HG03108 (cell line): ENCODE results near the gene PTAR1.

Source experiments
- ATAC-seq: cut with Tn5 transposase; IDR thresholded peaks from one replicate; pipeline ENCODE4 v1.9.1; 2021; ENCODE audit warnings: moderate library complexity; ENCODE audit not compliant: unreplicated experiment

The PTAR1 gene

GRCh38 chr9:69674716-69675438 lies 84.9 kb downstream of the PTAR1 start:
- ATAC-seq: no peak

GRCh38 chr9:69674112-69674685 lies 85.6 kb downstream of the PTAR1 start:
- no peak for ATAC-seq

DNA sequence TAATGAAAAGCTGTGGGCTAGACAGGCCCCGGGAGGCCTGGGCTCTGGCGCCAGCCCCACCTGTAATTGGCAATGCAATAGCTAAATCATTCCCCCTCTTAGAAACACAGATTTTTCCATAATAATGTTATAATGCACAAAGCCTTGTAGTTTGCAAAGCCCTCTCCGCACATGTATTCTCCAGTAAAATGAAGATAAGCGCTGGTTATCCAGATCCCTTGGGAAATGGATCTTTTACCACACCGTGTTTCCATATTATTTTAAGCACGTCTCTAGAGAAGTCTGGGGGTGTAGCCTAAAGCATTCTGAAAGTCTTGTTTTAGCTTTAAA lies 86.5 kb downstream of the PTAR1 start:
- no peak for ATAC-seq

GRCh38 chr9:69672596-69673310 lies 87.1 kb downstream of the PTAR1 start:
- peak; percentile 92 for ATAC-seq

DNA sequence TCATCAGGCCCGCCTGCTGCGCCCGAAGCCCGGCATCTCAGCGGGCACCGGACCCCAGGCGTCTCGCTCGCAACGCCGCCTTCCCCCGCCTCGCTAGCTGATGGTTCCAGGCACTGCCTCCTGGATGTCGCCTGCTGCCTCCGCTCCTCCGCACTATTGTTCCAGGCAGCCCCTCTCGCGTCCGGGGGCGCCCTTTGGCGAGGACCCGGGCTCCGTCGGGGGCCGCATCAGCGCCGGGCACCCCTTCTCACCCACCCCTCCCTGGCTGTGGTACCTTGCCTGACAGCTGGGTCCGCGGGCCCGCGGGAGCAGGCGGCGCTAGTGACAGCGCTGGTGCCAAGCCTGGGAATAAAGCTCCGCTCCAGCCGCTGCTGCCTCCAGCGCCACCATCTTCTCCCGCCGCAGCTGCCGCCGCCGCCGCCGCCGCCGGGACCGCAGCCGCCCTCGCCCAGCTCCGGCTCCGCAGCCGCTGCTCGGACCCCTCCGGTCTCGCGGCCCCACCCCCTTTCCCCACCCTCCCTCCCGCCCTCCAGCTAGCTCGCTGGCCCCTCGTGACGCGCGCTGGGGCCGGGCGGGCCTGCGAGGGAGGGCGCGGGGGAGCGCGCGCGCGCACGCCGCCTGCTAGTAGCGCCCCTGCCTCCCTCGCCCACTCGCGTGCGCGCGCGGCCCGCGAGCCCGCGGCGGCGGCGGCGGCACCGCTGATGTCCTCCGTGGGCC lies 87.8 kb downstream of the PTAR1 start, which contains the start of gene APBA1:
APBA1 (minus strand) TSS at position 493 of the 717 bp plus-strand sequence.
- ATAC-seq: peak; percentile 35

DNA sequence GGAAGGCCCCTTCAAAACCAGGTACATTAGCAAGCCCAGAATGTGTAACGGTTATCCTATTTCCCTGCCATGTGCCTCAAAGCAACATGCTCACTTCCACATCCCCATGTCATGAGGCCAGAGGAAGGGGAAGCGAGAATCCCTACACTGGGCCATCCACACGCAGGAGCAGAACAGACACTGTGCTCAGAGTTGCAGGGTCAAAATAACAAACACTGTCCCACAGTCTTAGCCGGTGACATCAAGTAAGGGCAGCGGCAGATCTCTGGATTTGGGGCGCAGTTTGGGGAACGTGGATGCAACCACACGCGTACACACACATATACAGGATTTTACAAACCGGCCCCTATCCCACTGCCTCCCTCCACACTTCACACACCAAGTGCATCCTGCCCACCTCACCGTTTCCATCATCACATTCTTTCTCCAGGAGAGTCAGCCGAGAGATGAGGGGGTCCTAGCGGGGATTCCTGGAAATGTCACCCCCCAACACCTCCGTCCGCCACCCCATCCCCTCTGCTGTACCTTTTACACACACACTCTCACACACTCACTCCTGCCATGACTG lies 88.4 kb downstream of the PTAR1 start:
- ATAC-seq: no peak

GRCh38 chr9:69667306-69667705 lies 92.5 kb downstream of the PTAR1 start:
- ATAC-seq: no peak

DNA sequence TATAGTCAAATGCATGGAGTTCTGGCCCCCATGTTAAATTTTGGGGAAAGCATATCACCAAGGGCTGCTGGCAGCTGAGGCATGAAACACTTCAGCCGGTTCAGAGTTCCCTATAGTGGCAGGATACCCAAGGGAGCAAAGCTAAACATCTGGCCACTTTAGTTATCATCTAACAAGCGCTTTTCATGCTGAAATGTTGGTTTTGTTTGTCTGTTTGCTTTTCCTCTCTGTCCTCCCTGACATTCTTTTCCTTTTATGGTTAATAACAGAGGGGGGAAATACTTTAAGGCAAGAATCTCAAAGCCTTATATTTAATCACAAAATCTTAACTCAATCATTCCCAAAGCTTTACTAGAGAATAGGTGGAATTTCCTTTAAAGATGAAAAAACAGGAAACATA lies 99.5 kb downstream of the PTAR1 start:
- no peak for ATAC-seq
